Spleen (tissue), 11 donors: ENCODE results near the gene ORC2. TPM values are rescaled to one million over a fixed set of nuclear protein-coding genes. Genes with fewer than 3 reads are reported as not detected.
"Not testable (repeated sequence)": the region's sequence is repeated elsewhere in the genome, so short reads cannot be mapped to it uniquely, and the experiment has no call there.

ENCODE experiments used
- DNase-seq: peaks from one replicate; pipeline ENCODE4 v3.0.0-alpha.2; 2020
- H3K27ac ChIP-seq, 8 donors: fragments of 200-600 bp; sonication (generic) in 7 of 8; 1 replicate in 4 of 8; 2 replicates in 4 of 8; pipeline versions ENCODE4 v1.5.0 to v1.8.0; 2016 to 2021; ENCODE audit warnings: inconsistent platforms in 4 of 8, mild to moderate bottlenecking in 4 of 8, moderate library complexity in 1 of 8
- H3K27me3 ChIP-seq, 7 donors: fragments of 200-600 bp; sonication (generic) in 6 of 7; replicated peaks in 1 of 7; 1 replicate in 4 of 7; 2 replicates in 3 of 7; pipeline versions ENCODE4 v1.5.0 to v1.8.0; 2016 to 2021; ENCODE audit warnings: inconsistent platforms in 3 of 7, mild to moderate bottlenecking in 1 of 7
- H3K36me3 ChIP-seq, 6 donors: fragments of 200-600 bp; sonication (generic) in 5 of 6; 1 replicate in 4 of 6; 2 replicates in 2 of 6; pipeline versions ENCODE4 v1.5.0 to v1.8.0; 2016 to 2021; ENCODE audit warnings: inconsistent platforms in 2 of 6
- H3K4me1 ChIP-seq, 6 donors: fragments of 200-600 bp; sonication (generic) in 5 of 6; 1 replicate in 3 of 6; 2 replicates in 3 of 6; pipeline versions ENCODE4 v1.5.0 to v1.8.0; 2016 to 2021; ENCODE audit warnings: inconsistent platforms in 3 of 6
- H3K4me3 ChIP-seq, 8 donors: fragments of 200-600 bp; sonication (generic) in 7 of 8; 1 replicate in 4 of 8; 2 replicates in 4 of 8; pipeline versions ENCODE4 v1.5.0 to v1.8.0; 2016 to 2021; ENCODE audit warnings: inconsistent platforms in 4 of 8, mild to moderate bottlenecking in 4 of 8, moderate library complexity in 2 of 8
- H3K9me3 ChIP-seq, 8 donors: fragments of 200-600 bp; sonication (generic) in 7 of 8; 1 replicate in 4 of 8; 2 replicates in 4 of 8; pipeline versions ENCODE4 v1.5.0 to v1.8.0; 2016 to 2021; ENCODE audit warnings: inconsistent platforms in 4 of 8
- POLR2A ChIP-seq, 3 donors: fragments of 450-650 bp; IDR thresholded peaks; one replicate each; pipeline ENCODE4 v1.5.1; 2017; ENCODE audit warnings: antibody characterized with exemption in 3 of 3, mild to moderate bottlenecking in 1 of 3
- POLR2AphosphoS5 ChIP-seq, 3 donors: sonication (generic); formaldehyde crosslinking; IDR thresholded peaks; one replicate each; pipeline ENCODE4 v1.5.1; 2017; ENCODE audit warnings: antibody characterized with exemption in 3 of 3
- WGBS, 5 donors: extraction: QIAGEN DNeasy Blood & Tissue Kit in 3 of 5; methylation state at CpG; one replicate each; pipeline versions ENCODE4 v1.1.5 to v1.1.7; 2013 to 2018; 5-methylcytosine and 5-hydroxymethylcytosine counted together
- intact Hi-C: fragments of 100-400 bp; cut with DNase I; formaldehyde crosslinking; loops from one replicate; pipeline ENCODE4 v1.15.0; 2023; ENCODE audit warnings: low total_unique reads
- polyA plus RNA-seq, 3 donors: library from polyadenylated mRNA; stranded (reverse); fragments of 200-250 nt; gene quantifications; one replicate each; pipeline ENCODE4 v1.2.1, GENCODE V29; 2013
- total RNA-seq, 7 donors: library from RNA; depleted of rRNA in 3 of 7; stranded (reverse); fragments of >200 nt in 3 of 7; fragmentation: NEBNext Ultra II Directional in 4 of 7; extraction: Animal tissue kit (Norgen Biotek cat#: 25700) in 4 of 7; gene quantifications; one replicate each; pipeline versions ENCODE4 v1.1.0 to v1.2.1, GENCODE V29; 2016 to 2021
- TF ChIP-seq, protein P1 (sequence below), 11 experiments: fragments of 200-600 bp in 7 of 11; fragments of 450-650 bp in 4 of 11; sonication (generic) in 4 of 11; IDR thresholded peaks in 8 of 11; conservative IDR thresholded peaks in 3 of 11; 1 replicate in 7 of 11; 2 replicates in 4 of 11; pipeline versions ENCODE4 v1.4.0 to v1.8.0; 2016 to 2021; ENCODE audit warnings: antibody characterized with exemption in 11 of 11, inconsistent platforms in 4 of 11, mild to moderate bottlenecking in 1 of 11
- donor health status: healthy with polysubstance abuse.
- donor health status: DM: no; HTN: no; CAD: no; lungs with moderate emphysema.
- donor health status: DM: no; HTN: no; CAD: no.
- donor health status: Bipolar disorder and iron deficiency.
- donor health status: healthy.
- donor health status: DM: no; HTN: no; CAD: no.
- donor health status: DM: yes; HTN: yes; CAD: no.

The ORC2 gene
- total and polyA plus RNA-seq, 10 donors: 6.9 to 39.1 (median 31.9) TPM

DNA sequence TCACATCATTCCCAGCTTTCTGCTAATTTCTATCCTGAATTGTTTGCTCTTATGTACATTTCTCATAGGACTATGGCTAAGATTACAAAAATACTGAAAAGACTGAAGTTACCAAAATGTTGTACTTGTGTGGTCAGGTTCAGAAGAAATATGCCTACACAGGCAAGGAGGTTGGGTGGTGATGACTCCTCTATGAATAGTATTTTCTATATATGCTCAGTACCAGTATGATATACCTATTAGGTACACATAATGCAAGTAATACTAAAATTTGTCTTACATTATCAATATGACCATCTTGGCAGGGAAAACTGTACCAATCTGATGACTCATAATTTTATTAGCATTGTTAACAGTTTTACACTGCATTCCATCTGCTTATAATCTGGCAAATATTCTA lies 12.2 kb upstream of the ORC2 start:
- Histone ChIP-seq H3K4me1 (no peaks in the 10 kb centered on the region), H3K27me3 (no peaks in the 10 kb centered on the region), H3K4me3 (no peak overlapping the region), H3K36me3 (peaks cover 0 to 30% (median 4%) of the 10 kb centered on the region in 6 donors), H3K27ac (no peak overlapping the region), H3K9me3 (no peaks in the 10 kb centered on the region)
- intact Hi-C loops: loop anchor here (10.0 kb wide), 1 partner anchor 89 kb away; no protein-coding TSS in a partner anchor
- DNase-seq: no peak
- TF ChIP-seq, protein P1, sequence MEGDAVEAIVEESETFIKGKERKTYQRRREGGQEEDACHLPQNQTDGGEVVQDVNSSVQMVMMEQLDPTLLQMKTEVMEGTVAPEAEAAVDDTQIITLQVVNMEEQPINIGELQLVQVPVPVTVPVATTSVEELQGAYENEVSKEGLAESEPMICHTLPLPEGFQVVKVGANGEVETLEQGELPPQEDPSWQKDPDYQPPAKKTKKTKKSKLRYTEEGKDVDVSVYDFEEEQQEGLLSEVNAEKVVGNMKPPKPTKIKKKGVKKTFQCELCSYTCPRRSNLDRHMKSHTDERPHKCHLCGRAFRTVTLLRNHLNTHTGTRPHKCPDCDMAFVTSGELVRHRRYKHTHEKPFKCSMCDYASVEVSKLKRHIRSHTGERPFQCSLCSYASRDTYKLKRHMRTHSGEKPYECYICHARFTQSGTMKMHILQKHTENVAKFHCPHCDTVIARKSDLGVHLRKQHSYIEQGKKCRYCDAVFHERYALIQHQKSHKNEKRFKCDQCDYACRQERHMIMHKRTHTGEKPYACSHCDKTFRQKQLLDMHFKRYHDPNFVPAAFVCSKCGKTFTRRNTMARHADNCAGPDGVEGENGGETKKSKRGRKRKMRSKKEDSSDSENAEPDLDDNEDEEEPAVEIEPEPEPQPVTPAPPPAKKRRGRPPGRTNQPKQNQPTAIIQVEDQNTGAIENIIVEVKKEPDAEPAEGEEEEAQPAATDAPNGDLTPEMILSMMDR (IDR thresholded peaks at IDR 0.05 in 8 of 11, conservative IDR thresholded peaks at IDR 0.05 in 3 of 11): no peak
- TF ChIP-seq POLR2A (IDR thresholded peaks at IDR 0.05): no peak
- TF ChIP-seq POLR2AphosphoS5 (IDR thresholded peaks at IDR 0.05): no peak

DNA sequence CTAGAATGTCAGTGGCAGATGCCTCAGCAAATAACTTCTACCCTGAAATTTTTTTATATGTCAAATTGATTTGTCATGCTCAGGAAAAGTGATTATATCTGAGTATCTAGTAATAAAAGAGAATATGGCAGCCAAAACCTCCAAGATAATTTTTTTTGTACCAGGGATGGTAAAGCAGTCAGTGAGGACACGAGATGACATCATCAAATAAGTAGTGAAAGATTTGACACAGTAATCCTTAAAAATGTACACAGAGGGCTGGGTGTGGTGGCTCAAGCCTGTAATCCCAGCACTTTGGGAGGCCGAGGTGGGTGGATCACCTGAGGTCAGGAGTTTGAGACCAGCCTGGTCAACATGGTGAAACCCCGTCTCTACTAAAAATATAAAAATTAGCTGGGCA lies 6.6 kb upstream of the ORC2 start:
- not testable (repeated sequence) for H3K4me3 ChIP-seq, H3K27me3 ChIP-seq, H3K36me3 ChIP-seq, DNase-seq, H3K9me3 ChIP-seq, H3K27ac ChIP-seq
- H3K4me1 ChIP-seq: peaks cover 0 to 28% (median 7%) of the 10 kb centered on the region in 6 donors
- 93 to 98% (median 94%) methylated on average over 3 of the region's 3 CpGs for WGBS, 5 donors
- intact Hi-C loops: loop anchor here (10.0 kb wide), 1 partner anchor 95 kb away; no protein-coding TSS in a partner anchor

GRCh38 chr2:200968735-200969134 lies 5.3 kb upstream of the ORC2 start:
- WGBS, 5 donors: 83 to 92% (median 90%) methylated on average over 2 of the region's 2 CpGs
- Histone ChIP-seq H3K4me1 (peaks cover 0 to 39% (median 15%) of the 10 kb centered on the region in 6 donors), H3K4me3 (no peak overlapping the region), H3K27me3 (no peaks in the 10 kb centered on the region), H3K27ac (peak overlapping the region in 3 of 8 donors; percentile 6 to 66 (median 12)), H3K36me3 (peaks cover 0 to 10% (median 0%) of the 10 kb centered on the region in 6 donors), H3K9me3 (no peaks in the 10 kb centered on the region)
- no peak for DNase-seq
- no peak for TF ChIP-seq POLR2A (IDR thresholded peaks at IDR 0.05)
- TF ChIP-seq, protein P1 (IDR thresholded peaks at IDR 0.05 in 8 of 11, conservative IDR thresholded peaks at IDR 0.05 in 3 of 11): no peak
- no peak for TF ChIP-seq POLR2AphosphoS5 (IDR thresholded peaks at IDR 0.05)
- intact Hi-C loops: no loop called here

GRCh38 chr2:200968162-200968561 lies 4.7 kb upstream of the ORC2 start:
- WGBS, 5 donors: 54 to 91% (median 75%) methylated on average over 1 of the region's 1 CpG
- DNase-seq: no peak
- no peaks in the 10 kb centered on the region for H3K9me3 ChIP-seq
- H3K4me1 ChIP-seq: peaks cover 0 to 39% (median 15%) of the 10 kb centered on the region in 6 donors
- H3K27me3 ChIP-seq: no peaks in the 10 kb centered on the region
- peak overlapping the region in 4 of 8 donors; percentile 6 to 66 (median 22) for H3K27ac ChIP-seq
- peaks cover 0 to 10% (median 0%) of the 10 kb centered on the region in 6 donors for H3K36me3 ChIP-seq
- intact Hi-C loops: no loop called here
- no peak overlapping the region for H3K4me3 ChIP-seq
- TF ChIP-seq, protein P1 (IDR thresholded peaks at IDR 0.05 in 8 of 11, conservative IDR thresholded peaks at IDR 0.05 in 3 of 11): no peak
- TF ChIP-seq POLR2A (IDR thresholded peaks at IDR 0.05) (no peak), POLR2AphosphoS5 (IDR thresholded peaks at IDR 0.05) (no peak)

- TF ChIP-seq POLR2AphosphoS5 (IDR thresholded peaks at IDR 0.05) (no peak), POLR2A (IDR thresholded peaks at IDR 0.05) (no peak)
- TF ChIP-seq, protein P1 (IDR thresholded peaks at IDR 0.05 in 8 of 11, conservative IDR thresholded peaks at IDR 0.05 in 3 of 11): no peak
- Histone ChIP-seq H3K4me1 (peaks cover 8 to 53% (median 27%) of the 10 kb centered on the region in 6 donors), H3K4me3 (no peak overlapping the region), H3K36me3 (peaks cover 0 to 10% (median 0%) of the 10 kb centered on the region in 6 donors), H3K27me3 (no peaks in the 10 kb centered on the region), H3K27ac (no peak overlapping the region), H3K9me3 (no peaks in the 10 kb centered on the region)
- no peak for DNase-seq
- intact Hi-C loops: no loop called here
- 67 to 86% (median 80%) methylated on average over 4 of the region's 4 CpGs for WGBS, 5 donors
These were observed 3.3 kb upstream of the ORC2 start for GRCh38 chr2:200966770-200967169.
